ENCODE data around the gene ZNF223.

The ZNF223 gene

DNA sequence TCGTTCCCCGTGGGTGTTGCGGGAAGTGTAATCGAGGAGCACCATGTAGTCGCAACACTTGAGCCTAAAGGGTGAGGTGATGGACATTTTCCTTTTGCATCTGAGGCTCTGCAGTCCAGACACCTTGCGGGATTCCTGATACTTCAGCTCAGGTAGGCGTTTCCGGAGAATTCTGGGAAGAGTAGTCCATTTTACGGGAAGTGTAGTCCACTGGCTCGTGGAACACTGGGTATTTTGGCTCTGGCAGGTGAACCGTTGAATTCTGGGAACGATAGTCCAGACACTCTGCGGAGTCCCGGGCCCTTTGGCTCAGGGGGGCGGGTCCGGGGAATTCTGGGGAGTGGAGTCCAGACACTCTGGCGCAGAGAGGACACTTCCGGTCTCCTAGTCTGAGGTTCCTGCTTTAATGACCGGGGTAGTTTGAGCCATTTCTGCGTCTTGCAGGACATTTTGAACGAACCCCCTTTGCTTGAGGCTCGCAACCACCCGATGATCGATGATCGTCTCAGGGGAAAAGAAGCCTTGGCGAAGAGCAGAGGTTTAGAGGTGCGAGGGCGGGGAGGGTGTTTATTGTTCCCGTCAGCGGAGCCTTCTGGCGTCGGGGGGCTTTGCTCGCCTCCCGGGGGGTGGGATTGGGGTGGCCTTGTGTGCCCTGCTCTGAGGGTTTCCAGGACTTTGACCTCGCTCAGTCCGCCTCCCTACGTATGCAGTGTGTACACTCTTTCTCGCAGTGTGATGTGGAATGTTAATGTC is at the start of gene ZNF223:
ZNF223 (plus strand) TSS at position 387 of the 753 bp plus-strand sequence. CDS start 3,141 bp downstream, outside the sequence.
- DNase-seq (ENCODE audit: low read depth in 2 of 2), result peak; percentile 23 to 34

DNA sequence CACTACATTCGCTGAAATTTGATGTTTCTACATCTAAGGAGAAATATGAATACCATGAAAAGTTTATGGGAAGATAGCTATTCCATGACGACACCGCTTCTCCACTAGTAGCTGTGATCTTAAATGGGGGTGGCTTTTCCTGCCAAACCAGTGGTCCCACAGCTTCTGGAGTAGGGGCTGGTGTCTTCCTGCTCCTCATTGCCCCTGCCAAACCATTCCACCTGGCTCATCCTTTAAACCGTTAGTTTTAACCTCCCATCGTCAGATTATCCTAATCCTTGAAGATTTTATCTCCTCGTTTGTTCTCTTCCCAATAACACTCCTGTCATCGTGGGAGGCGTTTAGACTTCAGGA is 49.6 kb upstream of the ZNF223 start:
- no peak for DNase-seq (ENCODE audit: low read depth in 2 of 2)

DNA sequence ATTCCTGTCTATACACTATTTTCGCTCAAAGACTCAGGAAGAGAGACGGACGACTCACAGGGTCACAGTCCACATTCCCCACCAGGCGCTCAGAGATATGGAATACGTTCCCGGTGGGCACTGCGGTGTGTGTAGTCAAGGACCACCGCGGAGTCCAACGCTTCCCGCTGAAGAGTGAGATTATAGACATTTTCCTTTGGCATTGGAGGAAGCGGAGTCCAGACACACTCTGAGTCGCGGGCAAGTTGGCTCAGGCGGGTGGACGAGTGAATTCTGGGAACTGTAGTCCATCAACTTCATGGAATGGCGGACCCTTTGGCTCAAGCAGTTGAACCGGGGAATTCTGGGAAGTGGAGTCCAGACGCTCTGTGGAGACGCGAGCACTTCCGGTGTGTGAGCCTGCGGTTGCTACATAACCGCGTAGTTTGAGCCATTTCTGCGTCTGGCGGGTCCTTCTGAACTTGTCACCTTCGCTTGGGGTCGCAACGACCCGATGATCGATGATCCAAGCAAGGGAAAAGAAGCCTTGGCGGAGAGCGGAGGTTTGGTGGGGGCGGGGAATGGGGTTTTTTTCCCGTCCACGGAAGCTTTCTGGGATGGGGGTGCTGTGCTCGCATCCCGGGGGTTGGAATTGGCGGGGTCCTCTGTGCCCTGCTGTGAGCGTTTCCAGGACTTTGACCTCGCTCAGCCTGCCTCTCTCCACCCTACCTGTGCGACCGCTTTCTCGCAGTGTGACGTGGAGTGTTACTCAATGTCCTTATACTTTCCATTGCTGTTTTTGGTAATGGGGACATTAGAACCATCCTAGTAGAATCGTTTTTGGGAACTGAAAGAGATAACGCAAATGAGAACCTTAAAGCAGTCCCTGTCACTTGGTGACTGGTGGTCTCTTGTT is 49.0 kb upstream of the ZNF223 start, which contains the start of gene ZNF230:
ZNF230 (plus strand) TSS at position 392 of the 895 bp plus-strand sequence. CDS start 4,122 bp downstream, outside the sequence.
- DNase-seq (ENCODE audit: low read depth in 2 of 2), result peak; percentile 57 to 68

DNA sequence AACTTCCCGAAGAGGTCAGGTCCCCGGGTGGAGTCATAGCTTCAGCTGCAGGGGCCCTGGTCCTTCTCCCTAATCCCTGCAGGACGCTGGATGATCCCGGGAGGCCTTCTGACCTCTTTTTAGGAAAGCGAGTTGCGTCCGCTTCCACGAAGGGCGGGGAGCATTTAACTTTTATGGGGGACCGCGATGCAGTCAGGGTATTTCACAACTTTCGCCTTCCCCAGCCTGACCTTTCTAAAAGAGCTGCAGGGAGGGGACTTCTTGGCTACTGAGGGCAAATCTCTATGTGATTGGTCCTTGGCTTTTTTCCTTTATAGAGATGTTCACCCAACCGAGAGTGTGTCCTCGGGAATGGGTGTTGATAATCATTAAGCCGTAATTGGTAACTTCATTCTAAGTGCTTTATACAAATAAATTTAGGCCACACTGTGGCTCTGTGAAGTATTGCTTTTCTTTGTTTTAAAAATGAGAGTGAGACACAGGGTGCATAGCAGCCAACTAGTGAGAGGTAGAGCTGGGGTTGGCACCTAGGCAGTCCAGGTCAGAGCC is 48.3 kb upstream of the ZNF223 start:
- DNase-seq (ENCODE audit: low read depth in 2 of 2), result no peak

DNA sequence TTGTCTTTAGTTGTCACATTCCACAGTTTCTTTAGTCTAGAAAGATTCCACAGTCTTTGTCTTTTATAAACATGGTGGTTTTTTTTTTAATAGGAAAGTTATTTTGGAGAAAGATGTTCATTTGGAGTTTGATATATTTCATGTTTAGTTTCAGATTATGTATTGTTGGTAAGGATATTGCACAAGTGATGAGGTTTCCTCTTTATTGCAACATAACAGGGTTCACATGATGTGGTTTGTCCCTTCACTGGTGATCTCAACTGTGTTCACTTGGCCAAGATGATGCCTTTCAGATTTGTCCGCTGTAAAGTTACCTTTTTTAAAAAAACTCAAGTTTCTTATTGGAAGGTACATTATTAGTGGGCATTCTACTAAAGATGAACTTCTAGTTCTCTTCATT is 45.9 kb upstream of the ZNF223 start:
- DNase-seq (ENCODE audit: low read depth in 2 of 2), result no peak

DNA sequence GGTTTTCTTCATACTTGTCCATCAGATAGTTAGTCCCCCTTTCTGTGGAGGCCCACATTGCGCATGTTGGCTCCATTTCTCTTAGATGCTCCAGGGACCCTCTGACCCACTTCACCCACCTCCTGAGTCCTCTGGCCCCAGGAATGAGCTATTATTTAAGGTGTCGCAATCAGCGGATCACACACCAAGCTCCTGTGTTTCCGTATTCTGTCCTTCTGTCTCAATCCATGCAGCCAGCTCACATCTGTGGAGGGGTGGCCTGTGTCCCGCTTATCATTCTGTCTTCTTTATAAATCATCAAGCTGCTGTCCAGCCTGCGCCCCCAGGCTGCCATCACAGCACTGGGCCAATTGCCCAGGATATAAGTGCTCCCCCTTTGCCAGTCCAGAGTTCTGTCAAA is 44.4 kb upstream of the ZNF223 start:
- DNase-seq (ENCODE audit: low read depth in 2 of 2), result no peak

DNA sequence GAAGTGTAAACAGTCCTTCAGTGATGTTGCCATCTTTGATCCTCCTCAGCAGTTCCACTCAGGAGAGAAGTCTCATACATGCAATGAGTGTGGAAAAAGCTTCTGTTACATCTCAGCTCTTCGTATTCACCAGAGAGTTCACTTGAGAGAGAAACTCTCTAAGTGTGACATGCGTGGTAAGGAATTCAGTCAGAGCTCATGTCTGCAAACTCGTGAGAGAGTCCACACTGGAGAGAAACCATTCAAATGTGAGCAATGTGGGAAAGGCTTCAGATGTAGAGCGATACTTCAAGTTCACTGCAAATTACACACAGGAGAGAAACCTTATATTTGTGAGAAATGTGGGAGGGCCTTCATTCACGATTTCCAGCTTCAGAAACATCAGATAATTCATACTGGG is 41.4 kb upstream of the ZNF223 start:
- DNase-seq (ENCODE audit: low read depth in 2 of 2), result no peak

GRCh38 chr19:44019498-44019897 is 32.3 kb upstream of the ZNF223 start:
- no peak for DNase-seq (ENCODE audit: low read depth in 2 of 2)

GRCh38 chr19:44021221-44021620 is 30.6 kb upstream of the ZNF223 start:
- DNase-seq (ENCODE audit: low read depth in 2 of 2), result no peak

DNA sequence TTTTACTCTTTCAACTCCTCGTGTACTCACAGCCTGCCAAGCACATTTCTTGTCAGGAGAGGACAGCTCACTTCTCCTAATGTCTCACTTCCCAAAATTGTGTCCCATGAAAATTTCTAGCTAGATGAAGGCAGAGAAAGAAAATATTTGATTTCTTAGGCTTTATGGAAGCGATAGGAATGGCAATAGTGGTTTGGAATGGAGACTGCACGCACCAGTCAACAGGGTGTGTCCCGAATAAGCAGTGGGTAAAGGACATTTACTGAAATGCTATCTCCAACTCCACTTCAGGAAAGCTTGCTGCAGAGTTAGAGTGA is 27.0 kb upstream of the ZNF223 start:
- no peak for DNase-seq (ENCODE audit: low read depth in 2 of 2)

- DNase-seq (ENCODE audit: low read depth in 2 of 2), result peak; percentile 48 to 64
Observed at GRCh38 chr19:44025217-44025936, 26.5 kb upstream of the ZNF223 start, which contains the start of gene ZNF222. TSS of gene ZNF222 (plus strand) at chr19:44025379. CDS start at chr19:44025437, 58 bp downstream.

GRCh38 chr19:44026622-44027021 is 25.2 kb upstream of the ZNF223 start:
- DNase-seq (ENCODE audit: low read depth in 2 of 2), result no peak

DNA sequence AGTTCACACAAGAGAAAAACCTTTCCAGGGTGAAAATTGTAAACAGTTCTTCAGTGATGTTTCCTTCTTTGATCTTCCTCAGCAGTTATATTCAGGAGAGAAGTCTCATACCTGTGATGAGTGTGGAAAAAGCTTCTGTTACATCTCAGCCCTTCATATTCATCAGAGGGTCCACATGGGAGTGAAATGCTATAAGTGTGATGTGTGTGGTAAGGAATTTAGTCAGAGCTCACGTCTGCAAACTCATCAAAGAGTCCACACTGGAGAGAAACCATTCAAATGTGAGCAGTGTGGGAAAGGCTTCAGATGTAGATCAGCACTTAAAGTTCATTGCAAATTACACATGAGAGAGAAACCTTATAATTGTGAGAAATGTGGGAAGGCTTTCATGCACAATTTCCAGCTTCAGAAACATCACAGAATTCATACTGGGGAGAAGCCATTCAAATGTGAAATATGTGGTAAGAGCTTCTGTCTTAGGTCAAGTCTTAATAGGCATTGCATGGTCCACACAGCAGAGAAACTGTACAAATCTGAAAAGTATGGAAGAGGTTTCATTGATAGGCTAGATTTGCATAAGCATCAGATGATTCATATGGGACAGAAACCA is 19.7 kb upstream of the ZNF223 start:
- DNase-seq (ENCODE audit: low read depth in 2 of 2), result no peak

DNA sequence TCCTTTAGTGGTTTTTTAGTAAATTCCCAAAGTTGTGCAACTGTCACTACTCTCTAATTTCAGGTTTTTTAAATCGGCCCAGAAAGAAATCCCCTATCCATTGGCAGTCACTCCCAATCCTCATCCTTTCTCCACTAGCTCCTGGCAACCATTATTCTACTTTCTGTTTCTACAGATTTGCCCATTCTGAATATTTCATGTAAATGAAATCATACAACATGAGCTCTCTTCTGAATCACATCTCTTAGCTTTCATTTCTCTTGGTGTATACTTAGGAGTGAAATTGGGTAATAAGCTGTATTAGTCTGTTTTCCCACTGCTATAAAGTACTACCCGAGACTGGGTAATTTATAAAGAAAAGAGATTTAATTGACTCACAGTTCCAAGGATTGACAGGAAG is 9.7 kb upstream of the ZNF223 start:
- no peak for DNase-seq (ENCODE audit: low read depth in 2 of 2)

- DNase-seq (ENCODE audit: low read depth in 2 of 2), result no peak
Observed at GRCh38 chr19:44050740-44051649, 841 bp upstream of the ZNF223 start.

GRCh38 chr19:44055870-44056269 is 4.0 kb downstream of the ZNF223 start:
- no peak for DNase-seq (ENCODE audit: low read depth in 2 of 2)

DNA sequence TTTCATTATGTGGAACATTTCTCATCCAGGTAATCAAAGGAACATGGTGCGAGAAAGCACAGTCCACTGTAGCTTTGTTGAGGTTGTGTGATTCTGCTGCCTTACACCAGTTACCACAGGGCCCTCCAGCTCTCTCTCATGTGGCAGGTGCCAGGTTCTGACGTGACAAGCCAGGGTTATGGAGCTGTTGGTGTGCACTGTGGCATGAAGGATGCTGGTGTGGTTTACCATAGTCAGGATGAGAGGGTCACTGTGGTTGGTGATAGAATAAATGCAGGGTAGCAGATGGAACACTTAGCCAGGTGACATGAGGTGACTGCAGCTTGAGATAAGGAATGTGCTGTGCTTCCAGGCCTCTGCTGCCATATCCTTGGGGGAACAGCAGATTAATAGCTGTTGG is 7.4 kb downstream of the ZNF223 start:
- no peak for DNase-seq (ENCODE audit: low read depth in 2 of 2)

- no peak for DNase-seq (ENCODE audit: low read depth in 2 of 2)
Observed at GRCh38 chr19:44061038-44061437, 9.2 kb downstream of the ZNF223 start.

DNA sequence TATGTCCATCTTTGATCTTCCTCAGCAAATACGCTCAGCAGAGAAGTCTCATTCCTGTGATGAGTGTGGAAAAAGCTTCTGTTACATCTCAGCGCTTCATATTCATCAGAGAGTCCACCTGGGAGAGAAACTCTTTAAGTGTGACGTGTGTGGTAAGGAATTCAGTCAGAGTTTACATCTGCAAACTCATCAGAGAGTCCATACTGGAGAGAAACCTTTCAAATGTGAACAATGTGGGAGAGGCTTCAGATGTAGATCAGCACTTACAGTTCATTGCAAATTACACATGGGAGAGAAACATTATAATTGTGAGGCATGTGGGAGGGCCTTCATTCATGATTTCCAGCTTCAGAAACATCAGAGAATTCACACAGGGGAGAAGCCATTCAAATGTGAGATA is 14.5 kb downstream of the ZNF223 start:
- no peak for DNase-seq (ENCODE audit: low read depth in 2 of 2)

DNA sequence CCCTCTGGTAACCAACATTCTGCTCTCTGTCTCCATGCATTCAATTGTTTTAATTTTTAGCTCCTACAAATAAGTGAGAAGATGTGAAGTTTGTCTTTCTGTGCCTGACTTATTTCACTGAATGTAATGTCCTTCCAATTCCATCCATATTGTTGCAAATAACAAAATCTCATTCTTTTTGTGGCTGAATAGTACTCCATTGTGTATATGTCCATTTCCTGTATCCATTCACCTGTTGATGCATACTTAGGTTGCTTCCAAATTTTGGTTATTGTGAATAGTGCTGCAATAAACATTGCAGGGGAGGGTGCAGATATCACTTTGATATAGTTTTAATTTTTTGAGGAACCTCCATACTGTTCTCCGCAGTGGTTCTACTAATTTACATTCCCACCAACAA is 17.6 kb downstream of the ZNF223 start:
- no peak for DNase-seq (ENCODE audit: low read depth in 2 of 2)

All from stimulated activated CD8-positive, alpha-beta memory T cell treated with anti-CD3 and anti-CD28 coated beads, Interleukin-7, amount 100 ng/mL, for 1 hour (primary cell).